Measurements from ENCODE around the gene FBLN2. TPM values are rescaled to one million over a fixed set of nuclear protein-coding genes. Genes with fewer than 3 reads are reported as not detected.

Gene FBLN2
- total and polyA plus RNA-seq, 2 of the 4 experiments (the other 2 are of a cell fraction) = 11.8 to 60.8 TPM

DNA sequence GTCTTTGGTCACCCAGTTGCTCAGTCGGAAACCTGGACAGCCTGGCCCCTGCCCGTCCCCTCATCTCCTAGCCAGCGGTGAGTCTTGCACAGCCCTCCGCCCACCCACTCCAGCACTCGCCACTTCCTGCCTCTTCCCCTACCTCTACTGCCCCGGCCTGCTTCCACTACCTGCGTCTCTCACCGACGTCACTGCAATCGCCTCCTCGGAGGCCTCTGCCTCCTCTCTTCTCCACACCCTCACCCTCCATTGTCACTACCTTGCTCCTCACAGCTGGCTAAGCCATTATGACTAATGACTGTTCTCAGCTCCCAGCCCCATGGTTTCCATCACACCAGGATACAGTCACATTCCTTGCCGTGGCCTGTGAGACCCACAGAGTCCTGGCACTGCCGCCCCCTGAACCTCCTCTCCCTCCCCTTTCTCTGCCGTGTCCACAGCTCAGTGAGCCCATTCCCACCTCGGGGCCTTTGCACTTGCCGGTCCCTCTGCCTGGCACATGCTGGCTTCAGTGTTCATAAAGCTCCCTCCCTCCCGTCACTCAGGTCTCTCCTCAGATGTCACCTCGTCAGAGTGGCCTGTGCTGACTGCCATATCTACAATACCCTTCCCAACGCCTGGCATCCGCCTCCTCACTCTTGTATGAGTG lies 104.8 kb downstream of the FBLN2 start:
- no peaks in the 10 kb centered on the region for H3K9me3 ChIP-seq (ENCODE audit: control insufficient read depth, insufficient read depth, low read length)
- H3K36me3 ChIP-seq (ENCODE audit: control insufficient read depth, insufficient read depth, low read length) = no peaks in the 10 kb centered on the region
- no peak overlapping the region for H3K14ac ChIP-seq (replicated peaks; ENCODE audit: low read depth, low read length)
- ATAC-seq (ENCODE audit: low read depth) = no peak
- no TSS peak for BruUV-seq (replicated peaks)
- no peak overlapping the region for H4K5ac ChIP-seq (ENCODE audit: low read depth, low read length)
- no peak overlapping the region for H3K23ac ChIP-seq (ENCODE audit: low read depth, low read length)
- in situ Hi-C loops (cut with MboI; ENCODE audit: low sequenced_read_pairs) (no loop called here), dilution Hi-C loops (cut with HindIII; ENCODE audit: low sequenced_read_pairs, unreplicated experiment) (no loop called here), intact Hi-C loops (cut with micrococcal nuclease) (no loop called here)
- H2BK5ac ChIP-seq (ENCODE audit: low read depth, low read length, poor library complexity, severe bottlenecking) = no peak overlapping the region
- no peak overlapping the region for H2BK120ac ChIP-seq (ENCODE audit: low read depth, low read length)
- no peak overlapping the region for H2AK5ac ChIP-seq (ENCODE audit: low read depth, low read length)
- no peak for DNase-seq
- H3K4ac ChIP-seq (ENCODE audit: low read depth, low read length) = no peak overlapping the region
- ChIA-PET POLR2A (ENCODE audit: unreplicated experiment) (no interaction called here), CTCF (interaction anchor here (0.7 kb wide), 1 partner anchor 246 kb away, joined by 3 read pairs; no protein-coding TSS in a partner anchor)
- H3K4me1 ChIP-seq (ENCODE audit: control insufficient read depth, insufficient read depth, low read length) = no peaks in the 10 kb centered on the region
- H2BK15ac ChIP-seq (ENCODE audit: low read depth, low read length) = no peak overlapping the region
- H4K8ac ChIP-seq (ENCODE audit: low read depth in 2 of 2, low read length in 2 of 2) = no peak overlapping the region
- H2BK20ac ChIP-seq (ENCODE audit: low read depth, low read length) = no peak overlapping the region
- H4K91ac ChIP-seq (ENCODE audit: insufficient read depth, low read depth, low read length) = no peak overlapping the region
- H3K18ac ChIP-seq (ENCODE audit: low read depth, low read length) = no peak overlapping the region
- H3K9me1 ChIP-seq (ENCODE audit: insufficient read depth, low read length) = 0 out of 2 replicates have a peak, but pooled peaks cover 2% of the 10 kb centered on the region
- 0 out of 2 replicates have a peak, but pooled peaks cover 3% of the 10 kb centered on the region for H4K20me1 ChIP-seq (ENCODE audit: insufficient read depth, low read length)
- H3K9ac ChIP-seq (ENCODE audit: low read depth, low read length) = no peak overlapping the region
- WGBS, 2 experiments (ENCODE audit: extremely low coverage in 2 of 2, insufficient read length in 1 of 2) = 76% methylated on average over 17 of the region's 20 CpGs; no CpG with 5 or more reads in 1 of the 2 experiments
- H3K4me3 ChIP-seq (ENCODE audit: insufficient read depth, low read depth, low read length) = no peak overlapping the region
- TF ChIP-seq POLR2A (IDR thresholded peaks at IDR 0.05; ENCODE audit: low read depth, low read length) (no peak), RAD21 (IDR thresholded peaks at IDR 0.05; ENCODE audit: low read length) (no peak), CHD1 (IDR thresholded peaks at IDR 0.05; ENCODE audit: low read depth, low read length) (no peak), BHLHE40 (IDR thresholded peaks at IDR 0.05; ENCODE audit: low read depth, low read length) (no peak), MAFK (IDR thresholded peaks at IDR 0.05; ENCODE audit: low read depth, low read length) (no peak), RCOR1 (IDR thresholded peaks at IDR 0.05; ENCODE audit: insufficient replicate concordance, low read length) (no peak), MAZ (IDR thresholded peaks at IDR 0.05; ENCODE audit: borderline replicate concordance, low read depth, low read length) (no peak), CEBPB (IDR thresholded peaks at IDR 0.05; ENCODE audit: low read depth, low read length) (no peak)
- TF ChIP-seq, protein P1, sequence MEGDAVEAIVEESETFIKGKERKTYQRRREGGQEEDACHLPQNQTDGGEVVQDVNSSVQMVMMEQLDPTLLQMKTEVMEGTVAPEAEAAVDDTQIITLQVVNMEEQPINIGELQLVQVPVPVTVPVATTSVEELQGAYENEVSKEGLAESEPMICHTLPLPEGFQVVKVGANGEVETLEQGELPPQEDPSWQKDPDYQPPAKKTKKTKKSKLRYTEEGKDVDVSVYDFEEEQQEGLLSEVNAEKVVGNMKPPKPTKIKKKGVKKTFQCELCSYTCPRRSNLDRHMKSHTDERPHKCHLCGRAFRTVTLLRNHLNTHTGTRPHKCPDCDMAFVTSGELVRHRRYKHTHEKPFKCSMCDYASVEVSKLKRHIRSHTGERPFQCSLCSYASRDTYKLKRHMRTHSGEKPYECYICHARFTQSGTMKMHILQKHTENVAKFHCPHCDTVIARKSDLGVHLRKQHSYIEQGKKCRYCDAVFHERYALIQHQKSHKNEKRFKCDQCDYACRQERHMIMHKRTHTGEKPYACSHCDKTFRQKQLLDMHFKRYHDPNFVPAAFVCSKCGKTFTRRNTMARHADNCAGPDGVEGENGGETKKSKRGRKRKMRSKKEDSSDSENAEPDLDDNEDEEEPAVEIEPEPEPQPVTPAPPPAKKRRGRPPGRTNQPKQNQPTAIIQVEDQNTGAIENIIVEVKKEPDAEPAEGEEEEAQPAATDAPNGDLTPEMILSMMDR (conservative IDR thresholded peaks at IDR 0.05; ENCODE audit: low read depth, low read length) = no peak
- TF ChIP-seq, protein P2, sequence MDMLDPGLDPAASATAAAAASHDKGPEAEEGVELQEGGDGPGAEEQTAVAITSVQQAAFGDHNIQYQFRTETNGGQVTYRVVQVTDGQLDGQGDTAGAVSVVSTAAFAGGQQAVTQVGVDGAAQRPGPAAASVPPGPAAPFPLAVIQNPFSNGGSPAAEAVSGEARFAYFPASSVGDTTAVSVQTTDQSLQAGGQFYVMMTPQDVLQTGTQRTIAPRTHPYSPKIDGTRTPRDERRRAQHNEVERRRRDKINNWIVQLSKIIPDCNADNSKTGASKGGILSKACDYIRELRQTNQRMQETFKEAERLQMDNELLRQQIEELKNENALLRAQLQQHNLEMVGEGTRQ (IDR thresholded peaks at IDR 0.05; ENCODE audit: low read depth, low read length) = no peak
- no peak overlapping the region for H3K4me2 ChIP-seq (ENCODE audit: low read depth, low read length)
- no peak overlapping the region for H2AK9ac ChIP-seq (replicated peaks; ENCODE audit: low read depth, low read length, poor library complexity)
- H3K56ac ChIP-seq (ENCODE audit: extremely low read depth, insufficient read depth, low read length) = no peak overlapping the region
- peaks cover 6% of the 10 kb centered on the region; the same call in 1 of the 2 replicates for H3K27me3 ChIP-seq (ENCODE audit: control insufficient read depth, insufficient read depth, low read length)
- no peak overlapping the region for H2AFZ ChIP-seq (replicated peaks; ENCODE audit: low read length, poor library complexity)
- H3K79me1 ChIP-seq (ENCODE audit: low read depth in 1 of 2, low read length in 2 of 2) = no peaks in the 10 kb centered on the region
- H3K27ac ChIP-seq (ENCODE audit: insufficient read depth, low read length) = no peak overlapping the region

Measured in IMR-90 (cell line).